Skeletal muscle cell (primary cell): ENCODE data around the gene OR2A2.

Source experiments
- DNase-seq: peaks from one replicate; pipeline ENCODE4 v3.0.0-alpha.2; 2010; ENCODE audit warnings: low read depth
- H3K4me3 ChIP-seq: 2 replicates; pipeline ENCODE4 v1.5.1; 2011; ENCODE audit warnings: low read depth, mild to moderate bottlenecking, control low read depth, low read length, moderate library complexity

Gene OR2A2

DNA sequence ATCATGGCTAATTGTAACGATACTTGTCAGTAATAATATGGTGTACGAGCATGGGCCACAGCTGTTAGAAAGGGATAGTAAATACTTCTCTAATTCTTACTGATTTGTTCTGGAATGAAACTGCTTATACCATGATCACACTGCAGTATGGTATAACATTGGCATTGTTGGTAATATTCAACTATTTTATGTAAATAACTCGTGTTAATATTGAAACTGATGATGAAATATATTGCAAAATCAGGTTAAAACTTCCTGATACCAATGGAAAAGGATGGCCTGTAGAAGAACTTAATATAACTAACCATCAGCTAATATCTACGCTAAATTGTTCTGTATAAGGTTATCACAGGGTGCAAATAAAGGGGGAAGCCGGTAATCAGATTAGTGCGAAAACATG lies 23.9 kb downstream of the OR2A2 start:
- DNase-seq: no peak
- H3K4me3 ChIP-seq: no peak overlapping the region

- DNase-seq: no peak
- H3K4me3 ChIP-seq: no peak overlapping the region
Observed at GRCh38 chr7:144134116-144134515, 24.7 kb downstream of the OR2A2 start.

GRCh38 chr7:144137501-144137900 lies 28.1 kb downstream of the OR2A2 start:
- no peak overlapping the region for H3K4me3 ChIP-seq
- DNase-seq: no peak

GRCh38 chr7:144142187-144142586 lies 32.8 kb downstream of the OR2A2 start:
- no peak overlapping the region for H3K4me3 ChIP-seq

DNA sequence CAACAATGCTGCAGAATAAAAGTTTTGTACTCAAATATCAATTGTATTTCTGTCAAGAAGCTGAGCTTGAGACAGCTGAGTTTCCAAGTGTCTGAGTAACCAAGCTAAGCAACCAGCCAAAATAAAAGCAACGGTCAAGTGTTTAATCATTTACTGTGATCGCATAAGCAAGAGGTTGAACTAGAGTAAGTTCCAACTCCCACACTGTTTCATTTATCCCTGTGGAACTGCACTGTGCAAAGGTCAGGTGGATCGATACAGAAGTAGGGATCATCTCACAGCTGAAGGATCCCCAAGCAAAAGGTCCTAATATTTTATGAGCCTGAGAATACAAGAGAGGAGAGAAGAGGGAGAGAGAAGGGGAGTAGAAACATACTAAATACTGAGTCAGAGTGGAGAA lies 35.0 kb downstream of the OR2A2 start:
- no peak overlapping the region for H3K4me3 ChIP-seq
- no peak for DNase-seq

More at GRCh38 chr7:144142187-144142586, 32.8 kb downstream of the OR2A2 start:
- no peak for DNase-seq

DNA sequence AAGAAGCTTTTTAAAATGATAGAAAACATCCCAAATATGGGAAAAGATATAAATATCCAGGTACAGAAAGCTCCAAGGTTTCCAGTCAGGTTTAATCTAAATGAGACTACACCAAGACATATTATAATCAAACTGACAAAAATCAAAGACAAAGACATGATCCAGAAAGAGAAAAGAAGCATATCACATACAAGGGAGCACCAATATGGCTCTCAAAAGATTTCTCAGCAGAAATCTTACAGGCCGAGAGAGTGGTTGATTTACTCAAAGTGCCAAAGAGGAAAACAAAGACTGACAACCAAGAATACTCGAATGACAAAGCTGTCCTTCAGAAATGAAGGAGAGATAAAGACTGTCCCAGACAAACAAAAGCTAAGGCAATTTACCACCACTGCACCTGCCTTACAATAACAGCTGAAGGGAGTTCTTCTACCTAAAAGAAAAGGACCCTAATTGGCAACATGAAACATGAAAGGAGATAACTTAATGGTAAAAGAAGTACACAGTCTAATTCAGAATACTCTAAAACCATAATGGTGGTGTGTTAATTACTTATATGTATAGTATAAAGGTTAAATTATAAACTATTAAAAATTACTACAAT lies 38.9 kb downstream of the OR2A2 start:
- DNase-seq: no peak
- H3K4me3 ChIP-seq: no peak overlapping the region

- no peak for DNase-seq
Observed at GRCh38 chr7:144158861-144159260, 49.5 kb downstream of the OR2A2 start.

More at GRCh38 chr7:144158861-144159260, 49.5 kb downstream of the OR2A2 start:
- no peak overlapping the region for H3K4me3 ChIP-seq
